Measurements from ENCODE around the gene BAIAP2L1.
A peak's percentile ranks its signal among the peaks of the same experiment; 100 is the strongest.

The BAIAP2L1 gene

DNA sequence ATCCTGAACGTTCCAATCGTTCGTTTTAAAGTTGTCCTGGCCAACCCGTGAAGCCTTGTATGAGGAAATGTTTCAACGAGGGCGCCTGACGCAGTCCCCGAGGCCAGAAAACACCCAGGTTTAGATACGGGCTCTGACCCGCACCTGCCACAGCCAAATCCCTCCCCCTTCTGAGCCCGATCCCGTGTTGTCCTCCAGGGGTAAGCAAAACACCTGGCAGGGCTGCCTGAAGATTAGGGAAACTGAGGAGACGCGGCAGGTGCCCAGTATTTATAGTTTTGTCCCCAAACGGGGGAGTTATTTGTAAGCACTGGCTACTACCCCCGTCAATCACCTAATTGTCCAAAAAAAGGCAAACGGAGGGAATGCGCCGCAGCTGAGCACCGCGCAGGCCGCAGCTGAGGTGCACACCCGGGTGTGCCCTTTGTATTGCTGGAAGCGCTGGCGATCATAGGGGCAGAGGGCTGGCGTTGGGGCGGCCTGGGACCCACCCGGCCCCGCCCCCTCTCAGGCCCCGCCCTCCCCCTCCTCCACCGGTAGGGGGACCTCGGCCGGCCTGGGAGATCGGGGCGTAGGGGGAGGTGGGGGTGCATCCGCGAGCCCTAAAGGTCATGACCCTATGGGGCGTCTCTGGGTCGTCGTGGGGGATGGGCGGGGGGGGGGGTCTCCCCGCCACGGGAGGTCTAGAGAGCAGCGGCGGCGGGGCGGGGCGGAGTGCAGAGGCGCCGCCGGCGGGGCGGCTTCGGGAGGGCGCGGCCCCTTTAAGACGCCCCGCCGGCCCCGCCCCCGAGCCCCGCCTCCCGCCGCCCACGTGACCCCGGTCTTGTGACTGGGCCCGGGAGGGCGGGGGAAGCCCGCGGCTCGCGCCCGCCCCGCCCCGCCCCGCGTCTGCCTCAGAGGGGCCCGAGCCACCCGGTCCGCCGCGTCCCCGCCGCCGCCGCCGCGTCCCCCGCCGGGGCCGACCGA lies 119.8 kb downstream of the BAIAP2L1 start, which contains the start of gene BRI3:
TSS of gene BRI3 (plus strand) at position 896 of the 966 bp plus-strand sequence. CDS start 110 bp downstream, outside the sequence.
- FAIRE-seq = no peak
- peak; percentile 75 for DNase-seq (ENCODE audit: low spot score)

- FAIRE-seq (no peak), DNase-seq (ENCODE audit: low spot score) (no peak)
Observed at GRCh38 chr7:98280296-98280695, 120.6 kb downstream of the BAIAP2L1 start.

GRCh38 chr7:98278936-98279335 lies 122.0 kb downstream of the BAIAP2L1 start:
- no peak for FAIRE-seq

DNA sequence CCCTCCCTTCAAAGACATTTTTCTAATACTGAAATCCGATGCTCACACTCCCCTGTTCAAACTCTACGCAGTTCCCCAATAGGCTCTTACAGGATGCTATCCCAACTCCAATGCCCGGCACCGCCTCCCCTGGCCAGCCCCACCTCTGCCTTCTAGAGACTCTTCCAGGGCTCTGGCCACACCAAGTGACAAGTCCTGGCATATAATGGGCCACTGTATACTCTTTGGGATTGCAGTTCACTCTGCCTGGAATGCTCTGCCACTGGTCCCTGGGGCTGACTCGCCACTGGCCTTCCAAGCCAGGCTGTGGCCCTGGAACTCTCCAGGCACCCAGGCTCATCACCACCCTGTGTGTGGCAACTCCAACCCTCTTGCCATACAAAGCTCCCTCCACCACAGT lies 122.5 kb downstream of the BAIAP2L1 start:
- DNase-seq (ENCODE audit: low spot score) (no peak), FAIRE-seq (no peak)

More at GRCh38 chr7:98278936-98279335, 122.0 kb downstream of the BAIAP2L1 start:
- DNase-seq (ENCODE audit: low spot score) = no peak

GRCh38 chr7:98276241-98276761 lies 124.6 kb downstream of the BAIAP2L1 start:
- no peak for DNase-seq (ENCODE audit: low spot score)
- no peak for FAIRE-seq

DNA sequence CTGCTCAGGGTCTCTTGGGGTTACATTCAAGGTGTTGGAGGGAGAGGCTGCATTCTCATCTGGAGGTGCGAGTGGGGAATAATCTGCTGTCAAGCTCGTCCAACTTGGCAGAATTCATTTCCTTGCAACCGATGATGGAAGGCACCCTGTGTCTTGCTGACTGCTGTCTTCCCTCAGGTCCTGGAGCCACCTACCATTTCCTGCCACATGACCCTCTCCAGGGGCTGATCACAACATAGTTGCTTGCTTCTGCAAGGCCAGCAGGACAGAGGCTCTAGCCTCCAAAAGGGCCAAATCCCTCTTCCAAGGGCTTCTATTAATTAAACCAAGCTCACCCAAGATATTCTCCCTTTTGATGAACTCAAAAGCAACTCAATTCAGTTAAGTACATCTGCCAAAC lies 133.6 kb downstream of the BAIAP2L1 start:
- DNase-seq (ENCODE audit: low spot score) (no peak), FAIRE-seq (no peak)

DNA sequence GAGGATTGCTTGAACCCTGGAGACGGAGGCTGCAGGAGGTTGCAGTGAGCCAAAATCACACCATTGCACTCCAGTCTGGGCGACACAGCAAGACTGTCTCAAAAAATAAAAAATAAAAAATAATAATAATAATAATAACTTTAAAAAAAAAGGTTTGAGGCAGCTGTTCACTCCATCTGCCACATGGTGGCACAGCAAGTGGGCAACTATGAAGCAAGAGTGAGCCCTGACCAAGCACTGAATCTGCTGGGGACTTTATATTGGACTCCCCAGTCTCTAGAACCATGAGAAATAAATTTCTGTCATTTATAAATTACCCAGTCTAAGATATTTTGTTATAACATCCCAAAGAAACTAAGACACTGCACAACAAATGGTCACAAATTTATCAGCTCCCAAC lies 134.1 kb downstream of the BAIAP2L1 start:
- FAIRE-seq (no peak), DNase-seq (ENCODE audit: low spot score) (no peak)

GRCh38 chr7:98265841-98266271 lies 135.0 kb downstream of the BAIAP2L1 start:
- DNase-seq (ENCODE audit: low spot score) (peak; percentile 67), FAIRE-seq (no peak)

GRCh38 chr7:98257701-98258100 lies 143.2 kb downstream of the BAIAP2L1 start:
- no peak for DNase-seq (ENCODE audit: low spot score)
- no peak for FAIRE-seq

GRCh38 chr7:98256431-98256830 lies 144.5 kb downstream of the BAIAP2L1 start:
- FAIRE-seq = no peak
- DNase-seq (ENCODE audit: low spot score) = no peak

- DNase-seq (ENCODE audit: low spot score) (no peak), FAIRE-seq (no peak)
Observed at GRCh38 chr7:98254951-98255610, 145.8 kb downstream of the BAIAP2L1 start.

- FAIRE-seq (no peak), DNase-seq (ENCODE audit: low spot score) (no peak)
Observed at GRCh38 chr7:98254516-98254915, 146.4 kb downstream of the BAIAP2L1 start.

GRCh38 chr7:98252425-98253054 lies 148.3 kb downstream of the BAIAP2L1 start:
- no peak for FAIRE-seq
- DNase-seq (ENCODE audit: low spot score) = no peak

DNA sequence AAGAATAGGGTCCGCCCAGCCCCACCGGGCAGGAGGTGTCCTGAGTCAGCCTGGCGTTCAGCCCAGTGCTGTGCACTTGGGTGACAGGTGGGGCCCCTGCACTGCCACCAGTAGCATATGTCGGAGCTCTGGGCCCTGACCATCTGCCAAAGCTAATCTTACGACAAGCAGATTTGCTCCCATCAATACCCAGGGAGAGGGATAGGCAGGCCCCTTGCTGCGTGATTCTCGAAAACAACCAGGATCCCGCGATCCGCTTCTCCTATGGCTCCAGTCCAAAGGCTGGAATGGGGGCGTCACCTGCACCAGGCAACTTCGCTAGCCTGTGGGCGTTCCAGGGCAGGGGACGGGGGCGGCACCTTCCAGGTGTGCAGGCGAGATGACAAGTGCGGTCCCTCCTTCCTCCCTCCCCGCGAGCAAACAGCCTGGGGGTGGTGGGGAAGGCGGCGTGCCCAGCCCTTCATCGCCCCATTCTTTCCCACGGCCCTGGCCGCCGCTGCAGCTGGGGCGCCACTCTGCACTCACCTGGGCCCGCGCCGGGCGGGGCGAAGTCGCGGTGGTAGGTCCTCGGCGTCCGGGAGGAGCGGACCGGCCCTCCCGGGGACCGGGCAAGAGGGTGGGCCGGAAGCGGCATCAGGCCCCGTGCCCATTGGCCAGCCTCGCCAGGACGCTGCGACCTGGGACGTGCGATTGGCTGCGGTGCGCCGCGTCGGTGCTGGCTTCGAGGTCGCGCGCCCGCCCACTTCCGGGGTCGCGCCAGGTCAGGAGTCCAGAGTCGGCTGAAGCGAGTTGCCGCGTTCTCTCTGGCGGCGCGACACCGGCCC lies 149.1 kb downstream of the BAIAP2L1 start, which contains the start of gene TECPR1:
TSS of gene TECPR1 (minus strand) at position 632 of the 824 bp plus-strand sequence. CDS start 6,086 bp downstream, outside the sequence.
- DNase-seq (ENCODE audit: low spot score) (peak; percentile 81), FAIRE-seq (no peak)

GRCh38 chr7:98251231-98251600 lies 149.7 kb downstream of the BAIAP2L1 start:
- FAIRE-seq (no peak), DNase-seq (ENCODE audit: low spot score) (no peak)

DNA sequence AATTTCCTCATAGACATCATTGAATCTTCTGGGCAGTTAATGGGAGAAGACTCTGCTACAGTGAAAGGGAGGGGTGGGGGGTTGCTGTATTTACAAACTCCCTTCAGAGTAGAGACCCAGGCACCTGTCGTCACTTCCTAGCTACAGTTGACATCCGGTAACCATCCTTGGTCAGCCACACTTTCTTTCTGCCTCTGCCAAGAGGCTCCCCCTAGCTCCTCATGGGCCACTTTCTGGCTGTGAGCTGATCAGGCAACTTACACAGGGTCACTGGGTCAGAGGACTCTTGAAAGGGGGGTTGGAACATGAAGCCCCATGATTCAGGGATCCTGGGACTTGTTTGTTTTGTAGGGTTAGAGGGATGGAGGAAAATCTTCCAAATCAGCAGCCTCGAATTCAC lies 150.1 kb downstream of the BAIAP2L1 start:
- no peak for FAIRE-seq
- no peak for DNase-seq (ENCODE audit: low spot score)

DNA sequence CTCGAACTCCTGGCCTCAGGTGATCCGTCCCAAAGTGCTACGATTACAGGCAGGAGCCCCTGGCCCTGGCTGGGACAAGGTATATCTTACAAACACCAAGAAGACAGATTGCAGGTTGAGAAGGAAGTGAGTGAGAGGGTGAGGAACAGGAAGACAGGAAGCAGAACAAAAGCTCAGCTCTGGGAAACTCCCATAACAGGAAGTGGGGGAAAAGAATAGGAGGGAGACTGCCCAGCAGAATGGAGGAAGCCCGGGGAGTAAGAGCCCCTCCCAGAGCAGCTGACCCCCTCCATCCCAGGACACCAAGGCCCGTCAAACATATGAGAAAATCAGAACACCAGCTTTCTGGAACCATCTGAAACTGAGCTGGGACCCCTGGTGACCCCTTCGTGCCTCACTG lies 151.8 kb downstream of the BAIAP2L1 start:
- no peak for DNase-seq (ENCODE audit: low spot score)

DNA sequence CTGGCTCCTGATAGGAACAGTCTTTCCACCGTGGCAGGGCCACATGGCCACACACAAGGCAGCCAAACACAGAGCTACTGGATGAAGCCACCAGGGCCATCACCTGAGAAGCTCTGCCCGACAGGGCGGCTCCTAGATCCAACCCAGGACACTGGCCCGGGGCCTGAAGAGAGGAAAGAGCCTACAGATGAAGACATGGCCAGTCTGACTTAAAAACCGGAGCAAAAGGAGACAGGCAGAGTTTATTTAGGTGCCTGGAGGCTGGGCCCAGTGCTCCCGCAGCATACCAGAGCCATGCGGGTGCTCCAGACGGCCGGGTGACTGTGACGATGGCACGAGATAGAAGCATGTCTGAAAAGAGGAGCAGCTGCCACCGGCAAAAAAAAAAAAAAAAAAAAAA lies 152.7 kb downstream of the BAIAP2L1 start:
- no peak for DNase-seq (ENCODE audit: low spot score)
- FAIRE-seq = no peak

More for the DNA sequence above, 151.8 kb downstream of the BAIAP2L1 start:
- no peak for FAIRE-seq

- FAIRE-seq = no peak
- DNase-seq (ENCODE audit: low spot score) = no peak
Observed at GRCh38 chr7:98244871-98245270, 156.0 kb downstream of the BAIAP2L1 start.

- FAIRE-seq (no peak), DNase-seq (ENCODE audit: low spot score) (no peak)
Observed at GRCh38 chr7:98242934-98243333, 158.0 kb downstream of the BAIAP2L1 start.

DNA sequence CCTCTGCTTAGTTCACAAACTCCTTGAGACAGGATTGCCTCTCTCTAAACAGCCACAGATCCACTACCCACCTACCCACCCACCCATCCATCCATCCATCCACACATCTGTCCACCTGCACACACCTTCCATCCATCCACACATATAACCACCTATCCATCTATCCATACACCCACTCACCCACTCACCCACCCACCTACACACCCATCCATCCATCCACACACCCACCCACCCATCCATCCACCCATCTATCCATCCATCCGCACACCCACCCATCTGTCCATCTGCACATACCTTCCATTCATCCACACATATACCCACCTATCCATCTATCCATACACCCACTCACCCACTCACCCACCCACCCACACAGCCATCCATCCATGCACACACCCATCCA lies 158.5 kb downstream of the BAIAP2L1 start:
- DNase-seq (ENCODE audit: low spot score) (no peak), FAIRE-seq (no peak)
